Mesothelial cell of epicardium (in vitro differentiated cells): ENCODE data around the gene KIAA0513. TPM values are rescaled to one million over a fixed set of nuclear protein-coding genes. Genes with fewer than 3 reads are reported as not detected.
A peak's percentile ranks its signal among the peaks of the same experiment; 100 is the strongest.

Source experiments
- DNase-seq, 2 experiments: peaks; one replicate each; pipeline ENCODE4 v3.0.0; 2021; ENCODE audit warnings: low spot score in 2 of 2; ENCODE audit not compliant: unreplicated experiment in 2 of 2
- H3K27ac Mint-ChIP-seq: 2 replicates; pipeline ENCODE4 v1.8.0; 2021; ENCODE audit warnings: mixed read lengths
- H3K27me3 Mint-ChIP-seq: 2 replicates; pipeline ENCODE4 v1.8.0; 2021; ENCODE audit warnings: low read depth, mixed read lengths
- H3K36me3 Mint-ChIP-seq: 2 replicates; pipeline ENCODE4 v1.8.0; 2021; ENCODE audit warnings: mixed read lengths
- H3K4me1 Mint-ChIP-seq: 2 replicates; pipeline ENCODE4 v1.8.0; 2021; ENCODE audit warnings: mixed read lengths
- H3K4me3 Mint-ChIP-seq: 2 replicates; pipeline ENCODE4 v1.8.0; 2021; ENCODE audit warnings: mild to moderate bottlenecking, moderate library complexity, mixed read lengths
- H3K9me3 Mint-ChIP-seq: 2 replicates; pipeline ENCODE4 v1.8.0; 2021; ENCODE audit warnings: mixed read lengths
- total RNA-seq: library from RNA; stranded (reverse); gene quantifications from 3 replicates; pipeline ENCODE4 v1.2.1, GENCODE V29; 2021
- TF ChIP-seq, protein P1 (sequence below): fragments of 200-600 bp; sonication (generic); IDR thresholded peaks from one replicate; pipeline ENCODE4 v1.5.0; 2021; ENCODE audit warnings: antibody characterized with exemption; ENCODE audit not compliant: unreplicated experiment

The KIAA0513 gene
- total RNA-seq, 1 donor from 2014 or later: 6.8 TPM

DNA sequence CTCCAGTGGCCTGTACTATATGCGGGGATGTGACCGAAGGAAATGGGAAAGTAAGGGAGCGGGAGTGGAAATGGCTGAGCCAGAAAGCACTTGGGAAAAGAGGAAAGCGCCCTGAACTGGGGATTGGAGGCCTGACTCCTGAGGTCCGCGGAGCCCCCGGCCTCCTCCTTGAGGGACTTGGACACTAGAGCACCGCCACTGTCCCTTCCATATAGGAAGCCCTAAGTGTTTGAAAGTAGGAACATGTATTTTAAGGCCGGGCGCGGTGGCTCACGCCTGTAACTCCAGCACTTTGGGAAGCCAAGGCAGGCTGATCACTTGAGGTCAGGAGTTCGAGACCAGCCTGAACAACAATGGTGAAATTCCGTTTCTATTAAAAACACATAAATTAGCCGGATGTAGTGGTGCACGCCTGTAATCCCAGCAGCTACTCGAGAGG lies 15.7 kb upstream of the KIAA0513 start:
- no peak for DNase-seq
- no peaks in the 10 kb centered on the region for H3K36me3 Mint-ChIP-seq
- TF ChIP-seq, protein P1, sequence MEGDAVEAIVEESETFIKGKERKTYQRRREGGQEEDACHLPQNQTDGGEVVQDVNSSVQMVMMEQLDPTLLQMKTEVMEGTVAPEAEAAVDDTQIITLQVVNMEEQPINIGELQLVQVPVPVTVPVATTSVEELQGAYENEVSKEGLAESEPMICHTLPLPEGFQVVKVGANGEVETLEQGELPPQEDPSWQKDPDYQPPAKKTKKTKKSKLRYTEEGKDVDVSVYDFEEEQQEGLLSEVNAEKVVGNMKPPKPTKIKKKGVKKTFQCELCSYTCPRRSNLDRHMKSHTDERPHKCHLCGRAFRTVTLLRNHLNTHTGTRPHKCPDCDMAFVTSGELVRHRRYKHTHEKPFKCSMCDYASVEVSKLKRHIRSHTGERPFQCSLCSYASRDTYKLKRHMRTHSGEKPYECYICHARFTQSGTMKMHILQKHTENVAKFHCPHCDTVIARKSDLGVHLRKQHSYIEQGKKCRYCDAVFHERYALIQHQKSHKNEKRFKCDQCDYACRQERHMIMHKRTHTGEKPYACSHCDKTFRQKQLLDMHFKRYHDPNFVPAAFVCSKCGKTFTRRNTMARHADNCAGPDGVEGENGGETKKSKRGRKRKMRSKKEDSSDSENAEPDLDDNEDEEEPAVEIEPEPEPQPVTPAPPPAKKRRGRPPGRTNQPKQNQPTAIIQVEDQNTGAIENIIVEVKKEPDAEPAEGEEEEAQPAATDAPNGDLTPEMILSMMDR: no peak
- peaks cover 41% of the 10 kb centered on the region for H3K4me1 Mint-ChIP-seq
- H3K9me3 Mint-ChIP-seq: no peaks in the 10 kb centered on the region
- peak overlapping the region; percentile 100 for H3K27ac Mint-ChIP-seq
- H3K27me3 Mint-ChIP-seq: no peaks in the 10 kb centered on the region
- peak overlapping the region; percentile 94 for H3K4me3 Mint-ChIP-seq

DNA sequence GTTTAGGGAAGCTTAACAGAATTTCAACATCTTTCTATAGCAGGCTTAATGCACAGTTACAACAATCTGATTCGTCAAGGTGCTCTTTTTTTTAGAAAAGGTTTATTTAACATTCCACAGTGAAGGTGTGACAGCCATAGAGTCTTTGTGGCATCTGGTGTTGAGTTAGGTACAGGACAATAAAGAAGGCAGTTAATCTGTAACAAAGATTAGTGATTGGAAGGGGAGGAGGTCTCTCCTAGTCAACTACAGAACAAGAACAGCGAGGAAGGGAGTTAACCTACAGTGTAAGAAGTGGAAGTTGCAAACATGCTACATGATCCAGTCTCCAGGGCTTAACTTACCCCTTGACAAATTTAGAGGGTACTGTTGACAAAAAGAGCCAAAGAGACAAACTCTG lies 13.3 kb upstream of the KIAA0513 start:
- Mint-ChIP-seq H3K27ac (peak overlapping the region; percentile 57), H3K4me1 (peaks cover 34% of the 10 kb centered on the region), H3K9me3 (no peaks in the 10 kb centered on the region), H3K36me3 (no peaks in the 10 kb centered on the region), H3K4me3 (no peak overlapping the region), H3K27me3 (no peaks in the 10 kb centered on the region)
- DNase-seq: no peak
- TF ChIP-seq, protein P1: no peak

DNA sequence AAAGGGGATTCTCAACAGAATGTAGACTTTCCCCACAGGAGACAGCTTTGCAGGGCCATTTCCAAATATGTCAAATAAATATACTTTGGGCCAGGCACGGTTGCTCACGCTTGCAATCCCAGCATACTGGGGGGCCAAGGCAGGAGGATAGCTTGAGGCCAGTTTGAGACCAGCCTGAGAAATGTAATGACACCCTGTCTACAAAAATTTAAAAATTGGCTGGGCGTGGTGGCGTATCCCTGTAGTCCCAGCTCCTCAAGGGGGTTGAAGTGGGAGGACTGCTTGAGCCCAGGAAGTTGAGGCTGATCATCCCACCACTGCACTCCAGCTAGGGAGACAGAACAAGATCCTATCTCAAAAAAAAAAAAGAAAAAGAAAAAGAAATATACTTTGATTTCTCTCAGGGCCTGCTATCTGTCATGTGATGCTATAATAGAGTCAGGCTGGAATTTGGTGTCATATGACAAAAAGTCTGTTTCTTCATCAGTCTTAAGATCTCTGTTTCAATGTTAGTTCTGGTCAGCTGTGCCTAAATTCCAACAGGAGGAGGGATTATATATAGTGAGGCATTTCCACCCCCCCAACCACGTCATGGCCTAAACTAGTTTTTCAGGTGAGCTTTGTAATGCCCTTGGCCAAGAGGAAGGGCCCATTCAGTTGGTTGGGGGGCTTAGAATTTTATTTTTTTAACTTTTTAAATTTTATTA lies 12.0 kb upstream of the KIAA0513 start:
- TF ChIP-seq, protein P1: no peak
- no peaks in the 10 kb centered on the region for H3K36me3 Mint-ChIP-seq
- H3K27ac Mint-ChIP-seq: peak overlapping the region; percentile 93
- DNase-seq: no peak
- no peaks in the 10 kb centered on the region for H3K27me3 Mint-ChIP-seq
- no peak overlapping the region for H3K4me3 Mint-ChIP-seq
- H3K4me1 Mint-ChIP-seq: peaks cover 23% of the 10 kb centered on the region
- no peaks in the 10 kb centered on the region for H3K9me3 Mint-ChIP-seq

DNA sequence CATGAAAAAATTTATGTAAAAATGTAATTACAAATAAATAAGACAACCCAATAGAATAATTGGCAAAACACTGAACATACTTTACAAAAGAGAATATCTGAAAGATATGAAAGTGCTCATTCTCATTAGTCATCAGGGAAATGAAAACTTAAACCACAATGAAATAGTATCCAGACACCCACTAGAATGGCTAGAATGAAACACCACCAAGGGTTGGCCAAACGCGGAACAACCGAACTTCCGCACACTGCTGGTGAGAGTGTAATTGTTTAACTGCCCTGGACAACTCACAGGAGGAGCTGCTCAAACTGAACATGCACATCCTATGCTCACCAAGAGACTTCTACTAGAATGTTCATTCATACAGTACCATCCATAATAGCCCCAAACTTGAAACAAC lies 10.4 kb upstream of the KIAA0513 start:
- no peaks in the 10 kb centered on the region for H3K27me3 Mint-ChIP-seq
- H3K36me3 Mint-ChIP-seq: no peaks in the 10 kb centered on the region
- no peaks in the 10 kb centered on the region for H3K9me3 Mint-ChIP-seq
- peak overlapping the region; percentile 26 for H3K27ac Mint-ChIP-seq
- H3K4me3 Mint-ChIP-seq: no peak overlapping the region
- peaks cover 17% of the 10 kb centered on the region for H3K4me1 Mint-ChIP-seq
- no peak for DNase-seq
- TF ChIP-seq, protein P1: no peak

DNA sequence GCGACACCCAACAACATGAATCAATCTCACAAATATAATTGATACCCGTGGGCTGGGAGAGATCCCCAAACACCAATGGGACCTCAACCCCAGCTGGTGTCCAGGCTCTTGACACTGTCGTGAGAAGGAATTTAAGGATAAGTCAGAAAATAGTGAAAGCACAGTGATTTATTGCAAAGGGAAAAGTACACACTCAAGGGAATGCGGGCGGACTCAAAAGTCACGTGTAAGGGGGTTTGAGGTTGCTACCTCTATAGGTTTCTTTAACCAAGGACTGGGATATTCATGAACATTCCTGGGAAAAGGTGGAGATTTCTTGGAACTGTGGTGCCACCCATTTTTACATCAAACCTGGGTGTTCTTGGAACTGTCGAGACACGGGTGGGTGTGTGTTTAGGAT lies 10.0 kb upstream of the KIAA0513 start:
- TF ChIP-seq, protein P1: no peak
- Mint-ChIP-seq H3K36me3 (no peaks in the 10 kb centered on the region), H3K27ac (no peak overlapping the region), H3K4me3 (no peak overlapping the region), H3K27me3 (no peaks in the 10 kb centered on the region), H3K4me1 (peaks cover 17% of the 10 kb centered on the region), H3K9me3 (peaks cover 3% of the 10 kb centered on the region)
- DNase-seq: no peak
